ENCODE measurements around the gene SCCPDH. TPM values are rescaled to one million over a fixed set of nuclear protein-coding genes. Genes with fewer than 3 reads are reported as not detected.
"Not testable (repeated sequence)": the region's sequence is repeated elsewhere in the genome, so short reads cannot be mapped to it uniquely, and the experiment has no call there.

The SCCPDH gene
- total RNA-seq, 1 donor from 2014 or later = 13.1 TPM

- intact Hi-C loops (cut with micrococcal nuclease) = no loop called here
Measured at GRCh38 chr1:246798107-246798506, 73.9 kb downstream of the SCCPDH start.

- intact Hi-C loops (cut with micrococcal nuclease) = no loop called here
Measured at GRCh38 chr1:246798606-246799496, 74.6 kb downstream of the SCCPDH start.

- intact Hi-C loops (cut with micrococcal nuclease) = no loop called here
Measured at GRCh38 chr1:246800356-246800755, 76.1 kb downstream of the SCCPDH start.

GRCh38 chr1:246800756-246801155 lies 76.5 kb downstream of the SCCPDH start:
- intact Hi-C loops (cut with micrococcal nuclease) = no loop called here

- intact Hi-C loops (cut with micrococcal nuclease) = no loop called here
Measured at GRCh38 chr1:246801241-246802020, 77.2 kb downstream of the SCCPDH start.

- intact Hi-C loops (cut with micrococcal nuclease) = no loop called here
Measured at GRCh38 chr1:246803373-246803772, 79.2 kb downstream of the SCCPDH start.

GRCh38 chr1:246803883-246804282 lies 79.7 kb downstream of the SCCPDH start:
- intact Hi-C loops (cut with micrococcal nuclease) = no loop called here

GRCh38 chr1:246805135-246805716 lies 81.0 kb downstream of the SCCPDH start:
- intact Hi-C loops (cut with micrococcal nuclease) = no loop called here

- intact Hi-C loops (cut with micrococcal nuclease) = no loop called here
Measured at GRCh38 chr1:246809473-246809872, 85.3 kb downstream of the SCCPDH start.

GRCh38 chr1:246811985-246812384 lies 87.8 kb downstream of the SCCPDH start:
- intact Hi-C loops (cut with micrococcal nuclease) = no loop called here

GRCh38 chr1:246813325-246813724 lies 89.1 kb downstream of the SCCPDH start:
- intact Hi-C loops (cut with micrococcal nuclease) = not testable (repeated sequence)

- intact Hi-C loops (cut with micrococcal nuclease) = no loop called here
Measured at GRCh38 chr1:246814890-246815289, 90.7 kb downstream of the SCCPDH start.

- intact Hi-C loops (cut with micrococcal nuclease) = no loop called here
Measured at GRCh38 chr1:246815693-246816270, 91.6 kb downstream of the SCCPDH start.

Other genes starting within 250 kb of the SCCPDH start
- gene SMYD3, start 217.1 kb upstream of the SCCPDH start, total RNA-seq = 20.2 and 24.1 TPM in 2 replicates
- 12.4 and 13.2 TPM in 2 replicates for gene TFB2M, start 158.1 kb upstream of the SCCPDH start, total RNA-seq
- 32.5 and 33.7 TPM in 2 replicates for gene CNST, start 158.0 kb upstream of the SCCPDH start, total RNA-seq
- gene AHCTF1, start 207.5 kb downstream of the SCCPDH start, total RNA-seq = 38.2 and 41.0 TPM in 2 replicates

Measured in T-helper 1 cell treated with Interleukin-12 subunit alpha and Interleukin-12 subunit beta and Interleukin-4 antibody, amounts not matched to agents 30 ng/mL and 1 ng/mL, for 36 hours (primary cell).